Activated T-helper 17 cell treated with anti-CD3 and anti-CD28 coated beads, Interleukin-2, amount 50 U/mL, for 72 hours (primary cell): ENCODE data around the gene CORO2B. TPM values are rescaled to one million over a fixed set of nuclear protein-coding genes. Genes with fewer than 3 reads are reported as not detected.

Experiments used
- ATAC-seq: fragments of 150-1000 bp; cut with Tn5 transposase; replicated peaks from 2 replicates; pipeline ENCODE4 v1.10.0; 2021; ENCODE audit warnings: mild to moderate bottlenecking, moderate library complexity
- H3K27ac Mint-ChIP-seq: one replicate; pipeline ENCODE4 v1.8.0; 2022; ENCODE audit warnings: mixed read lengths
- H3K27me3 Mint-ChIP-seq: one replicate; pipeline ENCODE4 v1.8.0; 2022; ENCODE audit warnings: mixed read lengths
- H3K36me3 Mint-ChIP-seq: one replicate; pipeline ENCODE4 v1.8.0; 2022; ENCODE audit warnings: low read depth, mild to moderate bottlenecking, mixed read lengths
- H3K4me1 Mint-ChIP-seq: one replicate; pipeline ENCODE4 v1.8.0; 2022; ENCODE audit warnings: mixed read lengths
- H3K4me3 Mint-ChIP-seq: one replicate; pipeline ENCODE4 v1.8.0; 2022; ENCODE audit warnings: mild to moderate bottlenecking, mixed read lengths
- H3K9me3 Mint-ChIP-seq: one replicate; pipeline ENCODE4 v1.8.0; 2022; ENCODE audit warnings: mixed read lengths
- total RNA-seq, 2 donors: library from RNA; stranded (reverse); gene quantifications; one replicate each; pipeline ENCODE4 v1.2.3, GENCODE V29; 2022

CORO2B gene
- total RNA-seq, 2 donors from 2014 or later: 0.26 TPM; not detected in 1

DNA sequence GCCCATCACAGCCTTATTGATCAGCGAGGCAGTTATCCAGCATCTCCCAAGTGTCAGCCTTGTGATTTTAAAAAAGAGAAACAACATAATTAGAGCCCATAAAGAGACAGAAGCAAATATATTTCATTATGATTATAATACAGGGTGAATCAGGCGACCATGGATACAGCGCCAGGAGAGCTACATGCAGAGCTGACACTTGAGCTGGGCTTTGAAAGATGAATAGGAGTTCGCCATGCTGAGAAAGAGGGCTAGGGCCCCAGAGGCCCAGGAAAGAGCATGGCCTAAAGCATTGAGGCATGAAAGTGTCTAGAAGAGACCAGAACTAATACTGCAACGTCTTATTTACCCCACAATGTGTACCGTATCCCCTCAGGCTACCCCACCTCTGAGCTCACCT is 4.2 kb upstream of the CORO2B start:
- H3K9me3 Mint-ChIP-seq: no peaks in the 10 kb centered on the region
- no peak overlapping the region for H3K27ac Mint-ChIP-seq
- peaks cover 61% of the 10 kb centered on the region for H3K27me3 Mint-ChIP-seq
- ATAC-seq: no peak
- peaks cover 6% of the 10 kb centered on the region for H3K4me1 Mint-ChIP-seq
- H3K36me3 Mint-ChIP-seq: peaks cover 6% of the 10 kb centered on the region
- H3K4me3 Mint-ChIP-seq: no peak overlapping the region

DNA sequence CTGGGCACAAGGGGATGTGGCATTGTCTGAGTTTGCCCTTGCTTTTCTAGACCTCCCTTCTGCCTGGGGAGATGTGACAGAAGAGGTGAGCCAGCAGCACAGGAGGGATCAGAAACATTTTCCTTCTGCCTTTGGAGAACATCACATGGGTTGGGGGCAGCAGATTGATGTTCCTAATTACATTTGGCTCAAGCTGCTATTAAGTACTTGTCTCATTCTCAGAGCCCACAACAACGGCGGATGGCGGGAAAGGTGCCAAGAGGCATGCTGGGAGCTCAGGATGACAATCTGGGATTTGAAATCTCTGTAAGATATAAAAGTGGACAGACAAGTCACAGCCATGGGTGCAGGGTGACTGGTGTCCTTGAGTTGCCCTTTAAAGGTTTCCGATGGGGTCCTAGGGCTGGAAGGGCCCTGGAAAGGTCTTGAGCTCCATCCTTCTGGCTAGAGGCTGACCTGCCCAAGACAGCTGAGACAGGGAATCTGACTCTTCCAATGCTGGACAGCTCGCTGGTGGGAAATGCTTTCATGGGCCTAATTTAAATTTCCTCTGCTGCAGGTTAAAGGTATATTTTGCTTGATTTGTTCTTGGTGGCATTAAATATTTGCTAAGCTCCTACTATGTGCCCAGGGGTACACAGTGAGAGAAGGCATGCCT is 2.4 kb upstream of the CORO2B start:
- ATAC-seq: no peak
- H3K36me3 Mint-ChIP-seq: peaks cover 6% of the 10 kb centered on the region
- peaks cover 58% of the 10 kb centered on the region for H3K27me3 Mint-ChIP-seq
- no peak overlapping the region for H3K27ac Mint-ChIP-seq
- H3K4me3 Mint-ChIP-seq: peak overlapping the region; percentile 69
- peaks cover 6% of the 10 kb centered on the region for H3K4me1 Mint-ChIP-seq
- no peaks in the 10 kb centered on the region for H3K9me3 Mint-ChIP-seq

DNA sequence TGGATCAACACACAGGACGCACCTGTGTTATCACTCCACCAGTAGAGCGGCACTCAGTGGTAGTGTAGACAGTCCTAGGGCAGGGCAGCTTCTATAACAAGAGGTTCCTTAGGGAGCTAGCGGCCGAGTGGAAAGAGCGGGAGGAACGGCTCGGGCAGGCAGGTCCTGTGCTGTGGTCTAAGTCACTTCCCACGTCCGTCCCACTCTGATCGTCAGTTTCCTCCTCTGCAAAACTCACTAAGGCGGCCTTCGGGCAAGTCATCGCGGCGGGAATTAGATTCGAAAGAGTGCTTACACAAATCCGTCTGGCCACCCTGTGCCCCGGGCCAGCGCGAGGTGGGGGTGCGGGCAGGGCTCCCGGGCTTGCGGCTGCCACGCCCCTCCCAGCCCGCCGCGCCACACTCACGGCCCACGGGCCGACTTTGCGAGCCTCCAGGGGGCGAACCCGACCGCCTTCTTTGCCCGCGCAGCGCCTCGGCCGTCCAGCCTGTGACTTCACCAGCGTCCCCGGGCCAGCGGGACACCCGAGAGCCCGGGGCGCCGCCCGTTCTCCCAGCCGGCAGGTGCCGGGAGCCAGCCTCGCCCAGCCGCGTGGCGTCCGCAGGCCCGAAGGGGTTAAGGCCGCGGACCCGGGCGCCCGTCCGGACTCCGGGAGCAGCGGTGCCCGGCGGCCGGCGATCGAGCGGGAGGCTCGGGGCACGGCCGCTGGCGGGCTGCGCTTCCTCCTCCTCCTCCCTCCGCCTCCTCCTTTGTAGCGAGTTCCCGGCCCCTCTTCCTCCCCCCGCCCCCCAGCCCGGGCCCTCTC is 416 bp upstream of the CORO2B start:
- H3K36me3 Mint-ChIP-seq: peaks cover 6% of the 10 kb centered on the region
- H3K9me3 Mint-ChIP-seq: no peaks in the 10 kb centered on the region
- H3K27me3 Mint-ChIP-seq: peaks cover 54% of the 10 kb centered on the region
- H3K27ac Mint-ChIP-seq: no peak overlapping the region
- H3K4me3 Mint-ChIP-seq: peak overlapping the region; percentile 69
- peak; percentile 59 for ATAC-seq
- H3K4me1 Mint-ChIP-seq: peaks cover 6% of the 10 kb centered on the region

DNA sequence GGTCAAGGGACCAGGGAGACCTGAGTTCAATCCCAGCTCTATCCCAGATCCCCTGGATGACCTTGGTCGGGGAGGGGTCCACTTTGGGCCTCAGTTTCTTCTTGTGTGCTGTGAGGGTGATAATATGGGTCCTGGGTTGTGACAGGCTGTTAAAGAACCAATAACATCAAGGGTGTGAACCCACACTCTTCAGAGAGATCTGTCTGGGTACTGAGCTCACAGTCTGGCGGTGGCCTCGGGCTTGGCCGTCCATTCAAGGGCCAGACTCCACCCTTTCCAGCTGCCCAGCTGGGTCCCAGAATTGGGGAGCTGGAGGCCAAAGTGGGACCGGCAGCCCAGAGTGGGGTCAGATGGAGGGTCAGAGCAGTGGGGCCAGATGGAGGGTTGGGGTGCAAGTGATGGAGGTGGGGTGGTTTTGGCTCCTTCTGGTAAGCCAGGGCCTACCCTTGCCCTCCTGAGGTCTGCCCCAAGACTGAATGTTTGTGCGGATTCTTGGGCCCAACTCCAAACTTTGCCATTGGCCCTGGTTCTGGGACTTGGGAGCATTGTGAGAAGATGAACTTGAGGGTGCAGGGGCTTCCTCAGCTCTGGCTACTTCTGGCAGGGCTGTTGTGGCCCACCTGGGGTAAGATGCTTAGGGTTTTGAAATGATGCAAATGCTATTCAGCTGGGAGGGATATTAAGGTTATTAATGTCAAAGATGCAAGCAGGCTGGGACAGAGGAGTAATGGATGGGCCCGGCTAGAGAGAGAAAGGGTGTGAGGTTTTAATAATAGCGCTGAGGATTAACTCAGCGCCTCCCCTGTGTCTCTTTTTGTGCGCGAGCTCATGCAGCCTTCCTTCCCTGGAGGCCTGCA is 1.5 kb downstream of the CORO2B start:
- H3K4me1 Mint-ChIP-seq: peaks cover 6% of the 10 kb centered on the region
- H3K27ac Mint-ChIP-seq: no peak overlapping the region
- H3K9me3 Mint-ChIP-seq: no peaks in the 10 kb centered on the region
- peaks cover 41% of the 10 kb centered on the region for H3K27me3 Mint-ChIP-seq
- peak overlapping the region; percentile 37 for H3K4me3 Mint-ChIP-seq
- peaks cover 6% of the 10 kb centered on the region for H3K36me3 Mint-ChIP-seq
- no peak for ATAC-seq

DNA sequence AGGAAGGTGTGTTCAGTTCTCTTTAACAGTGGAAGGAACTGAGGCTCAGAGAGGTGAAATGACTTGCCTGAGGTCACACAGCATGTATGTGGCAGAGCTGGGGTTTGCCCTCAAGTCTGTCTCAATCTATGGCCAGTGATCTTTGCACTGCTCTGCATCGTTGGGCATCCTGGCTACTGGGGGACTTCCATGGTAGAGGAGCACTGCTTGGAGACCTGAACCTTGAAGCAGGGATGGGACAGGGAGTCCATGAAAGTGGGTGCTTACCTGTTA is 2.0 kb downstream of the CORO2B start:
- H3K9me3 Mint-ChIP-seq: no peaks in the 10 kb centered on the region
- ATAC-seq: no peak

DNA sequence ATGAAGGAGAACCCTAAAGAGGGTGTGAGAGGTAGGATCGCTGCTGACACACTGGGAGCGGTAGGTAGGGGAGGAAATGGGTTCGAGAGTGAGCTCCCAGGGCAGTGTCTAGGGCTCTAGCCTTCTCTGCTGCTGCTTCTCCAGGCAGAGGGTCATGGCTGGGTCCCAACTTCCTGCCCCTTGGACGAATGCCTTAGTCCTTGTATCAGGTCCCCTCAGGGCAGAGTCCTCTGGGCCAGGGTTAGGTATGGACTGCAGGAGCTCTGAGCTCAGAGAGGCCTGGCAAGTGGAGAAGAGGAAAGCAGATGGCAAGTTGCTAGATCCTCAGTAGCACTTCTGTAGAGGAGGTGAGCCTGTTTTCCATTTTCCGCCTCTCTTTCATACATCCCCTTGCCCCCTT is 2.9 kb downstream of the CORO2B start:
- H3K9me3 Mint-ChIP-seq: no peaks in the 10 kb centered on the region
- H3K27ac Mint-ChIP-seq: no peak overlapping the region
- peaks cover 6% of the 10 kb centered on the region for H3K4me1 Mint-ChIP-seq
- peaks cover 31% of the 10 kb centered on the region for H3K27me3 Mint-ChIP-seq
- peaks cover 6% of the 10 kb centered on the region for H3K36me3 Mint-ChIP-seq
- H3K4me3 Mint-ChIP-seq: no peak overlapping the region
- ATAC-seq: no peak

More for the DNA sequence above, 2.0 kb downstream of the CORO2B start:
- Mint-ChIP-seq H3K27ac (no peak overlapping the region), H3K27me3 (peaks cover 38% of the 10 kb centered on the region), H3K4me3 (no peak overlapping the region), H3K4me1 (peaks cover 6% of the 10 kb centered on the region), H3K36me3 (peaks cover 6% of the 10 kb centered on the region)

DNA sequence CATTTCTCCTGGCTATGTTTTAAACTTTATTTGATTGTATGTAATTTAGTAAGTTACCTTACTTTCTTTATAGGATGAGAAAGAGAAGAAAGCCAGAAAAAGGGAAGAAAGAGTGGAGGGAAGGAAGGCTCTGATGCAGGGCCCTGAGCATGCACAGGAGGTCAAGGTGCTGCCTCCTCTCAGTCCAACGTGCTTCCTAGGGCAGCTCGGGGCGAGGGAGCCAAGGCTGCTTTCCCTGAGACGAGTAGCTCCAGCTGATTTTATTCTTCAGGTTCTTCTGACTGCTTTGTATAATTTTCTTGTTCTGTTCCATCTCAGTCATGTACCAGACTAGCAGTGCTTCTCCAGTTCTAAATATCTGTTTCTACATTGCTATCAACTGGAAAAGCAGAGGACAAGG is 3.4 kb downstream of the CORO2B start:
- Mint-ChIP-seq H3K4me1 (peaks cover 6% of the 10 kb centered on the region), H3K4me3 (no peak overlapping the region), H3K9me3 (no peaks in the 10 kb centered on the region), H3K27ac (no peak overlapping the region), H3K36me3 (peaks cover 6% of the 10 kb centered on the region), H3K27me3 (peaks cover 28% of the 10 kb centered on the region)
- no peak for ATAC-seq

DNA sequence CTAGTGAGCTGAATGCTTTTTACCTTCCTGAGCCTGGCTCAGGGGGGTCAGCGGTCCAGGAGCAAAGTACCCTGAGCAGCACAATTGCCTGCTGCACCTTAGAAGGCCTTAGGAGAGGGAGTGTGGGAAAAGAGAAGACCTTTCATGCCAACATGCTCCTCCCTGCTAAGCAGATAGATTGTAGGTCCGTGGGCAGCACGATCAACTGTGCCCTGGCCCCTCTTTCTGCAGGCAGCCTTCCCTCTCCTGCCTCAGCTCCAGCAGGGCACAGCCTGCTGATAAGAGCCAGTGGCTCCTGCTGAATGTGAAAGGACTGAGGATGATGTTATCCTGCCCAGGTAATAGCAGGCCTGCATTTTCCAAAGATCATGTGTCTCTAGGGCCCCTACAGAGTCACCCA is 4.1 kb downstream of the CORO2B start:
- Mint-ChIP-seq H3K36me3 (peaks cover 4% of the 10 kb centered on the region), H3K27ac (no peak overlapping the region), H3K9me3 (no peaks in the 10 kb centered on the region), H3K4me3 (no peak overlapping the region), H3K4me1 (peaks cover 3% of the 10 kb centered on the region), H3K27me3 (peaks cover 24% of the 10 kb centered on the region)
- no peak for ATAC-seq

DNA sequence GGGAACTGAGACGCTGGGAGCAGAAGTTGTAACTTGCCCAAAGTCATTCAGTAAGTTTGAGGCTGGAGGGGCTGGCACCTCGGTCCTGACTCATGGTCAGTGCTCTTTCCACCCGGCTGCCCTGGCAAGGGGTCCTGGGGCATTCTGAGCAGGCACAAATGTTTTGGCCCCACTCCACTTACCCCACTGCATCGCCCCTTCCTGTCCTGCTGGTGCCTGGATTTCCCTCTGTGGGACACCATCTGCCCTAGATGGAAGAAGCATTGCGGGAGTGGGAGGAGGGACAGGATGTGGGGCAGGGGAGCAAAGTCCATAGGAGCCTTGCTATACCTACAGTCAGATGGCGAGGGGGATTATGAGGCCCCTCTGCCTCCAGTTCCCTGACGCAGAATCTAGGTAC is 4.5 kb downstream of the CORO2B start:
- Mint-ChIP-seq H3K4me1 (no peaks in the 10 kb centered on the region), H3K9me3 (no peaks in the 10 kb centered on the region), H3K27me3 (peaks cover 21% of the 10 kb centered on the region), H3K36me3 (no peaks in the 10 kb centered on the region), H3K4me3 (no peak overlapping the region), H3K27ac (no peak overlapping the region)
- no peak for ATAC-seq

DNA sequence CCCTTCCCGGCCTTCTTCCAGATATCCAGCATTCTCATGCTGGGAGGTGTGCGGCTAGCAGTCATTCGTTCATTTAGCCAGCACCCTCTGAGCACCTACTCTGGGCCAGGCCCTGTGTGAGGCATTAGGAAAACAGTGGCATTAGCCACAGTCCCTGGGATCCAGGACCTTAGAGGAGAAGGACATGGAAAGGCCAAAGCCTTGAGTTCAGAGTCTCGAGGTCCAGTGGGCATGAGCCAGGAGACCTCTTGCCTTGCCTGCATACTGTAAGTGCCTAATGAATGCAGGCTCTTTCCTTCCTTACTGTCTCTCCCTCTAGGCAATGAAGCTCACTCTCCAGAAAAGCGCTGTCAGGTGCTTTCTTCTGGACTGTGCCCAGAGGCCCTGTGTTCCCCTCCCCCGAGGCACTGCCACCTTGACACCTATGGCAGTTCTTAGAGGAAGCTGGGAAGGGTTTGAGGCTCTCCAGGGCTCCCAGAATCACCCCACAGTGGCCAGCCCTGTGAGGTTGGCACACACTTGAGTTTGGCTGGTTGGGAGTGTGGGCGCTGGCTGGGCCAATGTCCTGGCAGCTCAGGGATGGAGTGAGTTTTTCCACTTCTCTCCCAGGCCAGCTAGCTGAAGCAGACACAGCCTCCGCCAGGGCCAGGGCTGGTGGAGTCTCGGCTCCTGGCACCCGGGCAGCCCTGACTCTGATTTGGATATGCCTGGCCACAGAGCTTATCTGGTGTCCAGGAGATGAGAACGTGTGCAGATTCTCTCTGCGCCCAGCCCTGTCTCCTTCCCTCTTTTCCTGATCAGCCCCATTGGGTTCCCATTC is 5.4 kb downstream of the CORO2B start:
- no peaks in the 10 kb centered on the region for H3K36me3 Mint-ChIP-seq
- H3K4me1 Mint-ChIP-seq: no peaks in the 10 kb centered on the region
- no peaks in the 10 kb centered on the region for H3K9me3 Mint-ChIP-seq
- peaks cover 21% of the 10 kb centered on the region for H3K27me3 Mint-ChIP-seq
- no peak for ATAC-seq
- no peak overlapping the region for H3K27ac Mint-ChIP-seq
- H3K4me3 Mint-ChIP-seq: no peak overlapping the region

DNA sequence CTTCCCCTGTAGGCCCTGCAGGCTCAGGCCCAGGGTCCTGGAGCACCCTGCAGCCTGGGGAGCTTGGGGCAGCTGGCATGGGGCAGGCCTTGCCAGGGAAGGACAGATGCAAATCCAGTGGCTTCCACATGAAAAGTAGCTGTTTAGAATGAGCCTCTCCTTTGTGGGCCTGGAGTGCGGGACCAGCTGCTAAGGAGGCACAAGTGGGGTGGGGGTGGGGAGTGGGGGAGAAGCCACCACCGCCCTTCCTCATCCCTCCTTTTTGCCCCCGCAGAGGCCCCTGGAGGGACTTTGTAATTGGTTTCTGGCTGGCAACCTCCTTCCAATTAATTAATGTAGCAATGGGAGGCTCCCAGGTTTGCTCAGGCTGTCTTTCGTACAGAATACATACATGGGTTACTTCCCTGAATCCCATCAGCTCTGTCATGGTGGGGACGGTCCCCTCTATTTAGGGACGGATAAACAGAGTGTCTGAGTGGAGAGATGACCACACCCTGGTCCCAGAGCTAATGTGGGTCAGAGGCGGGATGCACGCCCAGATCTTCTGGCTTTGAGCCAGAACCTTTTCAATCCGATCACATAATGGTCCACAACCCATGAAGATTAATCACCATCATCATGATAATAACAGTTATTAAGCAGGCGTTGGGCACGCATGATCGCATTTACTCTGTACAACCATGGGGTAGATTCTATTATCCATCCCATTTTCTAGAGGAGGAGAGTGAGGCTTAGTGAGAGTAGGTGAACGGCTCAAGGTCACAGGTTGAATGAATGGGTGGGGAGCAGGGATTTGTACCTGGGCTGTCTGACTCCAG is 6.2 kb downstream of the CORO2B start:
- Mint-ChIP-seq H3K4me3 (no peak overlapping the region), H3K27me3 (peaks cover 16% of the 10 kb centered on the region), H3K4me1 (no peaks in the 10 kb centered on the region), H3K36me3 (no peaks in the 10 kb centered on the region), H3K9me3 (no peaks in the 10 kb centered on the region), H3K27ac (no peak overlapping the region)
- ATAC-seq: no peak

DNA sequence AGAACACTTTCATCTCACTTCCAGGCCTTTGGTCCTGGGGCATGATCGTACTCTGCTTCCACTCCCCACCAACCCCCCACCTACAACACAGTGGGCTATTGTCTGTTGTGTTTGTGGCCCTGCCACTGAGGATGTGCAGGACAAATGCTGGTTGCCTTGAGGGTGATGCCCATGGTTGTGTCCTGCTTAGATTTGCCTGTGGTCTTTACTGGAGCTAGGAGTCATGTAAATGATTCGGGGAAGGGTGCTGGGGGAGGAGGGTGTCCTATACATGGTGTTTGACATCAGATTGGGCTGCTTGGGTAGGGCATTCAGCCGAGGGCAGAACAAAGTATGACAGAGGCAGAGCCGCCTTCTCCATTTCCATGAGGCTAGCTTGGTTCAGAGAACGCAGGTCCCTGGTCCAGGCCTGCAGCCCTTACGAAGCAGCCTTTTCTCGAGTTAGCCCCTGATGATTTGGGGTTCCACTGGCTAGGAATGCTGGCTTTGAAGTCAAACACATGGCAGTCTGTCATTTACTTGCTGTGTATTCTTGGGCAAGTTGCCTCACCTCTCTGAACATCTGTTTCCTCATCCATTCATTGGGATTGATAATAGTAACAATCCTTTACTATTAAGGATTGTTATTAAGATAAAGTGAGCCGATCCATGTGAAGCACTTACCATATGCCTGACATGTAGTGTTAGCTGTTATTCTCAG is 6.9 kb downstream of the CORO2B start:
- Mint-ChIP-seq H3K9me3 (no peaks in the 10 kb centered on the region), H3K27me3 (peaks cover 9% of the 10 kb centered on the region), H3K36me3 (no peaks in the 10 kb centered on the region), H3K4me3 (no peak overlapping the region), H3K4me1 (no peaks in the 10 kb centered on the region), H3K27ac (no peak overlapping the region)
- ATAC-seq: no peak

DNA sequence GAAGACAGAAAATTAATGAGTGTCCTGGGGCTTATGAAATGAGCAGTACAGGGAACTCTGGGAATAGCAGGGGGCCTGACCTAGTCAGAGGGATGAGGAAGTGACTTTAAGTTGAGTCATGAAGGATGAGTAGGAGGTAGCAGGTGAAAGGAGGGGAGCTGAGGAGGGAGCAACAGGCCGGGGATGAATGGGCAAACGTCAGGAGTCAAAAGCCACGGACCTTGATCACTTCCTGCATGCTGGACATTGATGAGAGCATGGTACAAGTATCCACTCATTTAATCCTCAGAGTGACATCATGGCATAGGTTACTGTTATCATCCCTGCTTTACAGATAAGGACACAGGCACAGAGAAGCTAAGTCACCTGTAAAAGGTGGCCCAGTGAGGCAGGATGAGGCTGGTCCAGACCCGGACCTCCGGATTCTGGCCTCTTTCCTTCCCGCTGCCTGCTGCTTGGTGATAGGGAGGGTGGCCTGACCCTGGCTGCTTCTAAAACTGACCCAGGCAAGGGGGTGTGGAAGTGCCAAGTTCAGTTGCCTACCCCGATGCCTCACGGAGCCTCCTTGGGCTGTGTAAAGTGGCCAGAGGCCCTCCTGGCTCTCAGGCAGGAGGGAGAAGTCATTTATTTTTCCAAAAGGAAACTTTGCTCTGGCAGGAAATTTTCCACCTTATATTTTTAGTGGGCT is 7.6 kb downstream of the CORO2B start:
- no peak overlapping the region for H3K27ac Mint-ChIP-seq
- no peaks in the 10 kb centered on the region for H3K36me3 Mint-ChIP-seq
- H3K9me3 Mint-ChIP-seq: no peaks in the 10 kb centered on the region
- peak; percentile 75 for ATAC-seq
- H3K4me1 Mint-ChIP-seq: no peaks in the 10 kb centered on the region
- H3K4me3 Mint-ChIP-seq: no peak overlapping the region
- H3K27me3 Mint-ChIP-seq: peaks cover 13% of the 10 kb centered on the region
